HUES6 (cell line): ENCODE measurements around the gene PYGO1.
"Not testable (repeated sequence)": the region's sequence is repeated elsewhere in the genome, so short reads cannot be mapped to it uniquely, and the experiment has no call there.

Experiments
- H3K27ac ChIP-seq: 2 replicates; pipeline ENCODE4 v1.7.0; 2013; ENCODE audit warnings: low read depth, mild to moderate bottlenecking, low read length, inconsistent platforms
- H3K27me3 ChIP-seq: 2 replicates; pipeline ENCODE4 v1.6.1; 2013; ENCODE audit warnings: low read length; ENCODE audit not compliant: control insufficient read depth, insufficient read depth
- H3K36me3 ChIP-seq: 2 replicates; pipeline ENCODE4 v1.6.1; 2013; ENCODE audit warnings: low read length; ENCODE audit not compliant: control insufficient read depth, insufficient read depth
- H3K4me1 ChIP-seq: 2 replicates; pipeline ENCODE4 v1.6.1; 2013; ENCODE audit warnings: low read length; ENCODE audit not compliant: control insufficient read depth, insufficient read depth
- H3K4me3 ChIP-seq: 2 replicates; pipeline ENCODE4 v1.5.1; 2013; ENCODE audit warnings: low read depth, low read length
- H3K9ac ChIP-seq: one replicate; pipeline ENCODE4 v1.6.1; 2013; ENCODE audit warnings: mild to moderate bottlenecking, low read length
- H3K9me3 ChIP-seq: 2 replicates; pipeline ENCODE4 v1.6.1; 2013; ENCODE audit warnings: low read depth, low read length; ENCODE audit not compliant: control insufficient read depth, insufficient read depth

The PYGO1 gene

GRCh38 chr15:55513152-55513551 is 75.0 kb downstream of the PYGO1 start:
- peaks cover 3% of the 10 kb centered on the region; the same call in 1 of the 2 replicates for H3K4me1 ChIP-seq
- H3K27me3 ChIP-seq = no peaks in the 10 kb centered on the region
- H3K36me3 ChIP-seq = no peaks in the 10 kb centered on the region
- H3K27ac ChIP-seq = no peak overlapping the region
- H3K4me3 ChIP-seq = no peak overlapping the region
- no peak overlapping the region for H3K9ac ChIP-seq
- no peaks in the 10 kb centered on the region for H3K9me3 ChIP-seq

- Histone ChIP-seq H3K36me3 (no peaks in the 10 kb centered on the region), H3K27ac (no peak overlapping the region), H3K9me3 (no peaks in the 10 kb centered on the region), H3K4me1 (no peaks in the 10 kb centered on the region), H3K4me3 (no peak overlapping the region), H3K27me3 (no peaks in the 10 kb centered on the region), H3K9ac (no peak overlapping the region)
Observed at GRCh38 chr15:55507567-55507966, 80.6 kb downstream of the PYGO1 start.

- not testable (repeated sequence) for H3K27ac ChIP-seq, H3K9ac ChIP-seq, H3K4me1 ChIP-seq, H3K4me3 ChIP-seq, H3K27me3 ChIP-seq, H3K36me3 ChIP-seq, H3K9me3 ChIP-seq
Observed at GRCh38 chr15:55505407-55505806, 82.7 kb downstream of the PYGO1 start.

GRCh38 chr15:55499151-55499550 is 89.0 kb downstream of the PYGO1 start:
- Histone ChIP-seq H3K27me3 (no peaks in the 10 kb centered on the region), H3K27ac (no peak overlapping the region), H3K4me1 (no peaks in the 10 kb centered on the region), H3K4me3 (no peak overlapping the region), H3K9ac (no peak overlapping the region), H3K36me3 (no peaks in the 10 kb centered on the region), H3K9me3 (no peaks in the 10 kb centered on the region)

DNA sequence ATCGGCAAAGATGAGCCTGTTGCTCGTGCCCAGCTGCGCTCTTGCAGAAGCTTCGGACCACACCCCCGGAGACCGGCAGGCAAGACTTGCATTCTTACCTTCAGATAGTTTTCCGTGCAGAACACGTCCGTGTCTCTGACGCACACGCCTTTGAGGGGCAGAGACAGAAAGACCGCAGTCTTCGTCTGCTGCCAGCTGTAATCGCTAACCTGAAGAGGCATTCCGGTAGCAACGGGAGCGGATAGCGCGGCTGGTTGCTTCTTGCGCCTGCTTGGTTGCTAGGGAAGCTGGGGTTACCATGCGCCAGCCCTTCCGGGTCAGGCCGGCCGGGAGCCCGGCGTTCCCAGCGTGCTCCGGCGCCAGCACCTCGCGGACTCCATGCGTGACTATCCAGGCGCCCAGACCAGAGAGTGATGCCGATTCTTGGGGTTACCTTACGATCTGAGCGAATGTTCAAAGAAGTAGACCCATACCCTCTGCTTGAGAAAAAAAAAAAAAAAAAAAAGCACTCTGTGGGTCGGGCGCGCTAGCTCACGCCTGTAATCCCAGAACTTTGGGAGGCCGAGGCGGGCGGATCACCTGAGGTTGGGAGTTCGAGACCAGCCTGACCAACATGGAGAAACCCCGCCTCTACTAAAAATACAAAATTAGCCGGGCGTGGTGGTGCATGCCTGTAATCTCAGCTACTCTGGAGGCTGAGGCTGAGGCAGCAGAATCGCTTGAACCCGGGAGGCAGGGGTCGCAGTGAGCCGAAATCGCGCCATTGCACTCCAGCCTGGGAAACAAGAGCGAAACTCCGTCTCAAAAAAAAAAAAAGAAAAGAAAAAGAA is 89.8 kb downstream of the PYGO1 start:
- not testable (repeated sequence) for H3K9me3 ChIP-seq, H3K27ac ChIP-seq, H3K27me3 ChIP-seq, H3K4me1 ChIP-seq, H3K36me3 ChIP-seq, H3K9ac ChIP-seq
- H3K4me3 ChIP-seq = peak overlapping the region; percentile 72

DNA sequence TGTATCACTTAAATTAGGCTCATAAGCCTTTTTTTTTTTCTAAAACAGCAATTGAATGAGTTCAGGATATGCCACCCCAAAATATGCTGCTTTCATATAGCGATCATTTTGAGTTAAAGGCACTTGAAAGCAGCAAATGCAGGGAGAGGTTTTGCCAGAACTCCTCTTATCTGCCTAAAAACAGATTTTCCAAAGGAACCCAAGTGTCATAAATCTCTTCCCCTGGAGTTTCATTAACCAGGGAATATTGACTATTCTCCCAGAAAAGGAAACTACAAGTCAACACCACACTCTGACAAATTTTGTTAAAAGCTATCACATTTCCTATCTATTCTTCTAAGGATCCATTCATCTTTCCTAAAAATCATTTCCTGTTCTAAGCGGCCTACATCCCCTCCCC is 91.4 kb downstream of the PYGO1 start:
- Histone ChIP-seq H3K4me3 (no peak overlapping the region), H3K9me3 (no peaks in the 10 kb centered on the region), H3K27me3 (no peaks in the 10 kb centered on the region), H3K4me1 (no peaks in the 10 kb centered on the region), H3K27ac (no peak overlapping the region), H3K9ac (no peak overlapping the region), H3K36me3 (no peaks in the 10 kb centered on the region)

DNA sequence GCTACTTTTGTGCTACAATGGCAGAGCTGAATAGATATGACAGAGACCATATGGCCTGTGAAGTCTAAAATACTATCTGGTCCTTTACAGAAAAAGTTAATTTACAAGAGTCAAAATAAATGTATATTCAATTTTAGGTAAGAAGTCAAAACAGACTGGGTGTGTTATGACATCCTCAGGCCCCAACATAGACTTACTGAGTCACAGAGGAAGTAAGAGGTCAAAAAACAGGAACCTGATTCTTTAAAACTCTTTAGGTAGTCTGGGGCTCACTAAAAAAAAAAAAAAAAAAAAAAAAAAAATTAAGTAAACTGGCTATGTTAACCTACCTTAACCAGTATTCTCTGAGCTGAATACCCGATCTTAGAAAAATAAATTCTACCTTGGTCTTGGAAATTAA is 93.2 kb downstream of the PYGO1 start:
- Histone ChIP-seq H3K27me3 (no peaks in the 10 kb centered on the region), H3K27ac (no peak overlapping the region), H3K4me1 (no peaks in the 10 kb centered on the region), H3K9me3 (no peaks in the 10 kb centered on the region), H3K9ac (no peak overlapping the region), H3K4me3 (no peak overlapping the region), H3K36me3 (no peaks in the 10 kb centered on the region)

- not testable (repeated sequence) for H3K27me3 ChIP-seq, H3K9me3 ChIP-seq, H3K9ac ChIP-seq, H3K4me3 ChIP-seq, H3K4me1 ChIP-seq, H3K36me3 ChIP-seq, H3K27ac ChIP-seq
Observed at GRCh38 chr15:55488952-55489600, 99.1 kb downstream of the PYGO1 start.
